ENCODE results near the gene AURKAIP1.

DNA sequence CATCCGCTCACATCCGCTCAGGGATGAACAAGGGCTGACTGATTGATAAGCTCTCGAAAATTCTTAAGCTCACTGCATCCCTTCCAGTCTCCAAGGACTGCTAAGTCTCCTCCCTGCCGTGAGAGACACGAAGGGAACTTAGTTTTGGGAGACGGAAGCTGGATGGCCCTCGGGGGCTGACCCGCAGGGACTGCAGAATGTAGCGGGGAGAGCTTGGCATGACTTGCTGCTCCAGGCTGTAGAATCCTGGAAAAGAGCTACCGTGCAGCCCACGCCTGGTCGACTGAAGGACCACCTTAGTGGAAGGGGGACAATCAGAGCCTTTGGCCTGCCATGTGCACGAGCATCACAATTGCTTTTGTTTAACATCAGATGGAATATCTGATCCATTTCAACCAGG is 40.7 kb upstream of the AURKAIP1 start:
- no peak for TF ChIP-seq POLR2A (IDR thresholded peaks at IDR 0.05; ENCODE audit: low read depth, low read length)
- no peak for TF ChIP-seq TAF1 (IDR thresholded peaks at IDR 0.05; ENCODE audit: low read depth, low read length)
- TF ChIP-seq POLR2AphosphoS5 (IDR thresholded peaks at IDR 0.05; ENCODE audit: low read depth, low read length): no peak
- TF ChIP-seq PAX5 (IDR thresholded peaks at IDR 0.05; ENCODE audit: insufficient read depth, low read length, severe bottlenecking): no peak
